ENCODE results near the gene CALB2.

DNA sequence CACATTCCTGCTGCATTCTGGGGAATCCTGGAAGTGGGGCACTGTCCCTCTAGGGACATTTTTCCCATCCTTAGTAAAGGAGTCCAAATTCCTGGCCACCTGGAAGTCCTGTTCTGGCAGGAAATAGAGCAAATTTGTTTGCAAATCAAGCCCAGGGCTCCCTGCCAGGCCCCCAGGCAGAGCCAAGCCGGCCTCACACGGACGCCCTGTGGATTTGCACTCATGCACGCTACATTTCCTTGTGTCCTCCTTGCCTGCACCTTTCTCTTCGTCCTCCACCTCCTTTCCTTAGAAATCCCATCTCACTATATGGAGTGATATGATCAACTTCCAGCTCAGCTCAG, 7.0 kb upstream of the CALB2 start:
- TF ChIP-seq CTCF (conservative IDR thresholded peaks at IDR 0.05; ENCODE audit: low read length) (no peak), EZH2phosphoT487 (IDR thresholded peaks at IDR 0.05; ENCODE audit: borderline replicate concordance) (no peak)

Data from Loucy (cell line).